Astrocyte (in vitro differentiated cells and primary cell): ENCODE results near the gene MGMT.

Experiments used
- EZH2 ChIP-seq: IDR thresholded peaks from 2 replicates; pipeline ENCODE4 v1.6.1; 2012; ENCODE audit warnings: mild to moderate bottlenecking, low read length, inconsistent platforms; ENCODE audit not compliant: insufficient read depth
- TF ChIP-seq, protein P1 (sequence below): IDR thresholded peaks from 2 replicates; pipeline ENCODE4 v1.5.1; 2011; ENCODE audit warnings: low read depth, mild to moderate bottlenecking, inconsistent platforms, low read length, moderate library complexity; ENCODE audit not compliant: insufficient read depth

DNA sequence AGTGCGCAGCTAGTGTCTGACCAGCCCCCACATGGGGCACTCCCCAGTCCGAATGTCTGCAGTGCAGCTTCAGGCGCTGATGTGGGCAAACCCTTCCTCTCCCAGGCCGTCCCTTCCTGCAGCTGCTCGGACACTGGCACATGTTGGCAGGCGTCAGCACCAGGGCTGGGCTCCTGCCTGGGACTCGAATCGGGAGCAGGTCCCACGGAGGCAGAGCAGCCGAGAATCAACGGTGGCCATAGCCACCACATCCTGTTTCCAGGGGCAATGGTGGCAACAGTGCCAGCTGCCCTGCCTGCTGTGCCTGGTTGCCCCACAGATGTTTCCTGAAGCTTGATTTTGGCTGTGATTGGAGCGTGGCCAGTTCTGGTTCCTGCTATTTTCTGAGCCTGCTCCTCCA, 65.8 kb downstream of the MGMT start:
- TF ChIP-seq, protein P1, sequence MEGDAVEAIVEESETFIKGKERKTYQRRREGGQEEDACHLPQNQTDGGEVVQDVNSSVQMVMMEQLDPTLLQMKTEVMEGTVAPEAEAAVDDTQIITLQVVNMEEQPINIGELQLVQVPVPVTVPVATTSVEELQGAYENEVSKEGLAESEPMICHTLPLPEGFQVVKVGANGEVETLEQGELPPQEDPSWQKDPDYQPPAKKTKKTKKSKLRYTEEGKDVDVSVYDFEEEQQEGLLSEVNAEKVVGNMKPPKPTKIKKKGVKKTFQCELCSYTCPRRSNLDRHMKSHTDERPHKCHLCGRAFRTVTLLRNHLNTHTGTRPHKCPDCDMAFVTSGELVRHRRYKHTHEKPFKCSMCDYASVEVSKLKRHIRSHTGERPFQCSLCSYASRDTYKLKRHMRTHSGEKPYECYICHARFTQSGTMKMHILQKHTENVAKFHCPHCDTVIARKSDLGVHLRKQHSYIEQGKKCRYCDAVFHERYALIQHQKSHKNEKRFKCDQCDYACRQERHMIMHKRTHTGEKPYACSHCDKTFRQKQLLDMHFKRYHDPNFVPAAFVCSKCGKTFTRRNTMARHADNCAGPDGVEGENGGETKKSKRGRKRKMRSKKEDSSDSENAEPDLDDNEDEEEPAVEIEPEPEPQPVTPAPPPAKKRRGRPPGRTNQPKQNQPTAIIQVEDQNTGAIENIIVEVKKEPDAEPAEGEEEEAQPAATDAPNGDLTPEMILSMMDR: no peak
- TF ChIP-seq EZH2: no peak
